ENCODE data around the gene MED28.
A peak's percentile ranks its signal among the peaks of the same experiment; 100 is the strongest.

MED28 gene

GRCh38 chr4:17613761-17614415 is 553 bp upstream of the MED28 start:
- DNase-seq (ENCODE audit: low read depth, low spot score) = no peak
- CTCF ChIA-PET = interaction anchor here (0.7 to 4.7 kb wide), 4 partner anchors 23 to 194 kb away, joined by 3 to 23 read pairs (median 16); no protein-coding TSS in a partner anchor
- POLR2A ChIA-PET = interaction anchor here (0.5 to 1.7 kb wide), 5 partner anchors 10 to 194 kb away, joined by 3 to 6 read pairs (median 3); no protein-coding TSS in a partner anchor
- H3K4me3 ChIP-seq (ENCODE audit: low read depth, low read length) = peak overlapping the region; percentile 85
- TF ChIP-seq CTCF (IDR thresholded peaks at IDR 0.05; ENCODE audit: insufficient read depth, low read length, missing control alignments) = no peak

- ChIA-PET POLR2A (interaction anchor here (1.1 kb wide), 1 partner anchor 25 kb away, joined by 3 read pairs; no protein-coding TSS in a partner anchor), CTCF (interaction anchor here (1.8 to 4.7 kb wide), 4 partner anchors 20 to 192 kb away, joined by 10 to 23 read pairs (median 16); no protein-coding TSS in a partner anchor)
- TF ChIP-seq CTCF (IDR thresholded peaks at IDR 0.05; ENCODE audit: insufficient read depth, low read length, missing control alignments) = no peak
- H3K4me3 ChIP-seq (ENCODE audit: low read depth, low read length) = peak overlapping the region; percentile 15; the same call in 1 of the 2 replicates
- no peak for DNase-seq (ENCODE audit: low read depth, low spot score)
Observed at GRCh38 chr4:17616283-17616682, 1.8 kb downstream of the MED28 start.

GRCh38 chr4:17618926-17619325 is 4.5 kb downstream of the MED28 start:
- ChIA-PET POLR2A (no interaction called here), CTCF (interaction anchor here (1.0 to 1.4 kb wide), 2 partner anchors 18 to 191 kb away, joined by 4 to 11 read pairs; no protein-coding TSS in a partner anchor)
- H3K4me3 ChIP-seq (ENCODE audit: low read depth, low read length) = no peak overlapping the region
- no peak for TF ChIP-seq CTCF (IDR thresholded peaks at IDR 0.05; ENCODE audit: insufficient read depth, low read length, missing control alignments)
- DNase-seq (ENCODE audit: low read depth, low spot score) = no peak

GRCh38 chr4:17619416-17620105 is 5.1 kb downstream of the MED28 start:
- DNase-seq (ENCODE audit: low read depth, low spot score) = no peak

GRCh38 chr4:17623451-17624001 is 9.1 kb downstream of the MED28 start:
- no peak for TF ChIP-seq CTCF (IDR thresholded peaks at IDR 0.05; ENCODE audit: insufficient read depth, low read length, missing control alignments)
- POLR2A ChIA-PET = interaction anchor here (1.3 kb wide), 1 partner anchor 9 kb away, joined by 6 read pairs; the partner anchor contains the start of gene MED28
- DNase-seq (ENCODE audit: low read depth, low spot score) = no peak
- no peak overlapping the region for H3K4me3 ChIP-seq (ENCODE audit: low read depth, low read length)
- CTCF ChIA-PET = interaction anchor here (0.6 to 2.7 kb wide), 3 partner anchors 13 to 75 kb away, joined by 3 to 9 read pairs (median 6); no protein-coding TSS in a partner anchor

More at GRCh38 chr4:17619416-17620105, 5.1 kb downstream of the MED28 start:
- no peak for TF ChIP-seq CTCF (IDR thresholded peaks at IDR 0.05; ENCODE audit: insufficient read depth, low read length, missing control alignments)
- ChIA-PET CTCF (interaction anchor here (1.0 to 1.4 kb wide), 2 partner anchors 17 to 190 kb away, joined by 4 to 11 read pairs; no protein-coding TSS in a partner anchor), POLR2A (no interaction called here)
- H3K4me3 ChIP-seq (ENCODE audit: low read depth, low read length) = no peak overlapping the region
